ENCODE measurements around the gene MBTPS1.

The MBTPS1 gene

DNA sequence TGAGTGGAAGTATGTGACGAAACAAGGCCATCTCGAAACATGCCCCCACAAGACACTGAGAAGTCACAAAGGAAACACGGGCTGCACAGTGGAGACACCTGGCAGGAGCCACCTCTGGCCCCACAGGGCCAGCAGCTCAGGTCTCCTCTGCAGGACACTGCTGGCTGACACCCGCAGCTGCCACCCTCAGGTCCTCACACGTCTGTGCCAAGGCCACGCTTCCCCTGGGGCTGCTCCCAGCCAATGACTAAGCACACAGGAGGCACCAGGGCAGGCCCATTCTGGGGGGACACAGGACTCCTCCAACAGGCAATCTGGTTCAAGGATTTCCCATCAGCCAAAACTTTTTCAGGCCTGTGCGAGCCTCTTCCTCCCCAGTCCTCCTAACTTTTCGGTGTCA, 36.4 kb downstream of the MBTPS1 start:
- H3K18ac ChIP-seq (ENCODE audit: low read length), result no peak overlapping the region
- no peak overlapping the region for H4K5ac ChIP-seq (ENCODE audit: low read length)
- no peak overlapping the region for H3K4ac ChIP-seq (ENCODE audit: low read depth, low read length)
- no peak overlapping the region for H3K23ac ChIP-seq (ENCODE audit: low read length)
- H3K27me3 ChIP-seq (ENCODE audit: insufficient read depth, low read length, poor library complexity), result no peaks in the 10 kb centered on the region
- peaks cover 3% of the 10 kb centered on the region for H3K79me1 ChIP-seq (ENCODE audit: low read length)
- no CpG with 5 or more reads among the region's 8 CpGs for WGBS (ENCODE audit: extremely low coverage, insufficient coverage, low lambda C conversion rate)
- no peak overlapping the region for H3K4me2 ChIP-seq (ENCODE audit: low read length)
- no peaks in the 10 kb centered on the region for H3K4me1 ChIP-seq (ENCODE audit: control insufficient read depth, low read depth, low read length)
- H4K8ac ChIP-seq (ENCODE audit: low read depth, low read length), result no peak overlapping the region
- no peak overlapping the region for H3K27ac ChIP-seq (ENCODE audit: low read depth, low read length)
- H3K36me3 ChIP-seq (ENCODE audit: control insufficient read depth, insufficient read depth, low read length), result peaks cover 5% of the 10 kb centered on the region
- H3K4me3 ChIP-seq (ENCODE audit: low read length), result no peak overlapping the region
- H2AK5ac ChIP-seq (ENCODE audit: low read length), result no peak overlapping the region
- no peak overlapping the region for H3K9ac ChIP-seq (ENCODE audit: low read length)
- no peak overlapping the region for H2BK5ac ChIP-seq (ENCODE audit: low read length)
- no peak overlapping the region for H2BK120ac ChIP-seq (ENCODE audit: low read depth, low read length)
- no peak for DNase-seq
- no peaks in the 10 kb centered on the region for H3K79me2 ChIP-seq (ENCODE audit: control insufficient read depth, insufficient read depth, low read length)
- H3K56ac ChIP-seq (ENCODE audit: low read length), result no peak overlapping the region
- H2BK15ac ChIP-seq (replicated peaks; ENCODE audit: low read depth), result no peak overlapping the region

DNA sequence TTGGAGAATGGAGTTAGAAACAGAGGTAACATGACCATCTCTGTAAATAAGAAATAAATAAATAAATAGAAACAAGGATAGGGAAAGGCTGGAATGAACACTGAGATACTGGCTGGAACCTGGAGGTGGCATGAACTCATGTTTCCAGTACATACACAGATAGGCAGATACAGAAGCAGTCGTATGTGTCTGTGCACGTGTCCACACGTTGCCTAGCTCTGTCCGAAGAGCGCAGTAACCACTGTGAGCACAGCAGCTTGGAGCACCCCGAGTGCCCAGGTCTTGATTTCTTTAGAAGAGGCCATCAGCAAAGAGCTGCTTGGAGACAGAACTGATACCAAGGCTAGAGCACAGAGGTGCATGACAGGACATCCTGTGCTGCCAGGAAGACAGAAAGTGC, 37.1 kb downstream of the MBTPS1 start:
- Histone ChIP-seq H3K4me3 (ENCODE audit: low read length) (no peak overlapping the region), H2AK5ac (ENCODE audit: low read length) (no peak overlapping the region), H3K27me3 (ENCODE audit: insufficient read depth, low read length, poor library complexity) (no peaks in the 10 kb centered on the region), H2BK5ac (ENCODE audit: low read length) (no peak overlapping the region), H3K36me3 (ENCODE audit: control insufficient read depth, insufficient read depth, low read length) (peaks cover 5% of the 10 kb centered on the region), H3K18ac (ENCODE audit: low read length) (no peak overlapping the region), H3K4ac (ENCODE audit: low read depth, low read length) (no peak overlapping the region), H3K4me2 (ENCODE audit: low read length) (no peak overlapping the region), H3K4me1 (ENCODE audit: control insufficient read depth, low read depth, low read length) (no peaks in the 10 kb centered on the region), H2BK15ac (replicated peaks; ENCODE audit: low read depth) (no peak overlapping the region), H3K27ac (ENCODE audit: low read depth, low read length) (no peak overlapping the region), H4K8ac (ENCODE audit: low read depth, low read length) (no peak overlapping the region), H3K23ac (ENCODE audit: low read length) (no peak overlapping the region), H3K9ac (ENCODE audit: low read length) (no peak overlapping the region), H3K79me1 (ENCODE audit: low read length) (peaks cover 3% of the 10 kb centered on the region), H3K79me2 (ENCODE audit: control insufficient read depth, insufficient read depth, low read length) (no peaks in the 10 kb centered on the region), H2BK120ac (ENCODE audit: low read depth, low read length) (no peak overlapping the region), H3K56ac (ENCODE audit: low read length) (no peak overlapping the region), H4K5ac (ENCODE audit: low read length) (no peak overlapping the region)
- no peak for DNase-seq
- no CpG with 5 or more reads among the region's 6 CpGs for WGBS (ENCODE audit: extremely low coverage, insufficient coverage, low lambda C conversion rate)

DNA sequence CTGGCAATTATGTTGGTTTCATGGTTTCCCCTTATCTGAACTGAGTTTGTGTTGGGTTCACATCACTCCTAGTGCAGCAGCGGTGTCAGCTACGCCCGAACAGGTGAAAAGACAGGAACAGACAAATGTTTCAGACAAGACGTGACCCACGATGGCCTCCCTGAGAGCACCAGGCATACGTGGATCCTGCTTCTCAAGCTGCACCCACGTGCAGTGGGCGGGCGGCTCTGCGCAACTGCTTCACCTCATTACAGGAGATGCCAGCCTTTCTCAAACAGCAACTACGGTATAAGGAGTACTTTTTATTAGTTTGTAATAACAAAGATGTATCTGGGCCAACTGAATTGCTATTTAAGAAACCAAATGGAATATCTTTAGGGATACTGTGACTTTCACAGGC, 41.4 kb downstream of the MBTPS1 start:
- no peak overlapping the region for H3K4ac ChIP-seq (ENCODE audit: low read depth, low read length)
- no CpG with 5 or more reads among the region's 11 CpGs for WGBS (ENCODE audit: extremely low coverage, insufficient coverage, low lambda C conversion rate)
- DNase-seq, result no peak

DNA sequence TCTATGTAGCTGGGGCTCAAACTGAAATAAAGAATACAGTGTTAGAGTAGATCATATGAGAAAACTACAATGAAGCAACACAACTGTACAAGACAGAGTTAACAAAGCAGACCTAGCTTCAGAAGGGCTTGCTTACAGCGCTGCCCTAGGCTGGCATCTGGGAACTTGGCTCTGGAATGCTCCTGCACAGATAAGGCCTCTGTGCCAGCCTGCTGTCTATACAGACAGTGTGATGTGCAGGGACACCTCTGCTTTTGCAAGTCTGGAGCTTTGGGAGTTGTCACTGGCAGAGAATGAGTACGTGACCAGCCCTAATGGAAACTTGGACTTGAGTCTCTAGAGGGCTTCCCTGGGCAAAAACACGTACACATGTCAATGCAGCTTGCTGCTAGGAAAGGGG, 42.0 kb downstream of the MBTPS1 start:
- no peak for DNase-seq
- Histone ChIP-seq H3K27me3 (ENCODE audit: insufficient read depth, low read length, poor library complexity) (no peaks in the 10 kb centered on the region), H3K4me1 (ENCODE audit: control insufficient read depth, low read depth, low read length) (no peaks in the 10 kb centered on the region), H3K36me3 (ENCODE audit: control insufficient read depth, insufficient read depth, low read length) (peaks cover under 1% of the 10 kb centered on the region), H3K9ac (ENCODE audit: low read length) (no peak overlapping the region), H3K79me1 (ENCODE audit: low read length) (peaks cover 3% of the 10 kb centered on the region), H4K8ac (ENCODE audit: low read depth, low read length) (no peak overlapping the region), H3K79me2 (ENCODE audit: control insufficient read depth, insufficient read depth, low read length) (no peaks in the 10 kb centered on the region), H3K4me3 (ENCODE audit: low read length) (no peak overlapping the region), H3K4me2 (ENCODE audit: low read length) (no peak overlapping the region), H3K23ac (ENCODE audit: low read length) (no peak overlapping the region), H3K56ac (ENCODE audit: low read length) (no peak overlapping the region), H3K4ac (ENCODE audit: low read depth, low read length) (no peak overlapping the region), H2BK15ac (replicated peaks; ENCODE audit: low read depth) (no peak overlapping the region), H3K18ac (ENCODE audit: low read length) (no peak overlapping the region), H4K5ac (ENCODE audit: low read length) (no peak overlapping the region), H2AK5ac (ENCODE audit: low read length) (no peak overlapping the region), H2BK120ac (ENCODE audit: low read depth, low read length) (no peak overlapping the region), H2BK5ac (ENCODE audit: low read length) (no peak overlapping the region), H3K27ac (ENCODE audit: low read depth, low read length) (no peak overlapping the region)
- no CpG with 5 or more reads among the region's 3 CpGs for WGBS (ENCODE audit: extremely low coverage, insufficient coverage, low lambda C conversion rate)

More for the DNA sequence above, 41.4 kb downstream of the MBTPS1 start:
- Histone ChIP-seq H2BK5ac (ENCODE audit: low read length) (no peak overlapping the region), H3K9ac (ENCODE audit: low read length) (no peak overlapping the region), H3K23ac (ENCODE audit: low read length) (no peak overlapping the region), H3K18ac (ENCODE audit: low read length) (no peak overlapping the region), H2BK120ac (ENCODE audit: low read depth, low read length) (no peak overlapping the region), H2BK15ac (replicated peaks; ENCODE audit: low read depth) (no peak overlapping the region), H3K4me2 (ENCODE audit: low read length) (no peak overlapping the region), H3K56ac (ENCODE audit: low read length) (no peak overlapping the region), H3K79me2 (ENCODE audit: control insufficient read depth, insufficient read depth, low read length) (no peaks in the 10 kb centered on the region), H3K27me3 (ENCODE audit: insufficient read depth, low read length, poor library complexity) (no peaks in the 10 kb centered on the region), H3K4me1 (ENCODE audit: control insufficient read depth, low read depth, low read length) (no peaks in the 10 kb centered on the region), H3K79me1 (ENCODE audit: low read length) (peaks cover 3% of the 10 kb centered on the region), H3K4me3 (ENCODE audit: low read length) (no peak overlapping the region), H4K8ac (ENCODE audit: low read depth, low read length) (no peak overlapping the region), H2AK5ac (ENCODE audit: low read length) (no peak overlapping the region), H3K27ac (ENCODE audit: low read depth, low read length) (no peak overlapping the region), H4K5ac (ENCODE audit: low read length) (no peak overlapping the region), H3K36me3 (ENCODE audit: control insufficient read depth, insufficient read depth, low read length) (no peaks in the 10 kb centered on the region)

GRCh38 chr16:84072014-84072413, 44.7 kb downstream of the MBTPS1 start:
- Histone ChIP-seq H3K4me2 (ENCODE audit: low read length) (no peak overlapping the region), H3K9ac (ENCODE audit: low read length) (no peak overlapping the region), H4K5ac (ENCODE audit: low read length) (no peak overlapping the region), H3K79me1 (ENCODE audit: low read length) (no peaks in the 10 kb centered on the region), H3K4ac (ENCODE audit: low read depth, low read length) (no peak overlapping the region), H3K23ac (ENCODE audit: low read length) (no peak overlapping the region), H2BK120ac (ENCODE audit: low read depth, low read length) (no peak overlapping the region), H3K27me3 (ENCODE audit: insufficient read depth, low read length, poor library complexity) (no peaks in the 10 kb centered on the region), H3K79me2 (ENCODE audit: control insufficient read depth, insufficient read depth, low read length) (no peaks in the 10 kb centered on the region), H2BK15ac (replicated peaks; ENCODE audit: low read depth) (no peak overlapping the region), H3K27ac (ENCODE audit: low read depth, low read length) (no peak overlapping the region), H4K8ac (ENCODE audit: low read depth, low read length) (no peak overlapping the region), H3K4me1 (ENCODE audit: control insufficient read depth, low read depth, low read length) (no peaks in the 10 kb centered on the region), H3K36me3 (ENCODE audit: control insufficient read depth, insufficient read depth, low read length) (peaks cover 7% of the 10 kb centered on the region), H2AK5ac (ENCODE audit: low read length) (no peak overlapping the region), H3K56ac (ENCODE audit: low read length) (no peak overlapping the region), H3K4me3 (ENCODE audit: low read length) (no peak overlapping the region), H2BK5ac (ENCODE audit: low read length) (no peak overlapping the region), H3K18ac (ENCODE audit: low read length) (no peak overlapping the region)
- no CpG with 5 or more reads among the region's 10 CpGs for WGBS (ENCODE audit: extremely low coverage, insufficient coverage, low lambda C conversion rate)
- DNase-seq, result no peak

DNA sequence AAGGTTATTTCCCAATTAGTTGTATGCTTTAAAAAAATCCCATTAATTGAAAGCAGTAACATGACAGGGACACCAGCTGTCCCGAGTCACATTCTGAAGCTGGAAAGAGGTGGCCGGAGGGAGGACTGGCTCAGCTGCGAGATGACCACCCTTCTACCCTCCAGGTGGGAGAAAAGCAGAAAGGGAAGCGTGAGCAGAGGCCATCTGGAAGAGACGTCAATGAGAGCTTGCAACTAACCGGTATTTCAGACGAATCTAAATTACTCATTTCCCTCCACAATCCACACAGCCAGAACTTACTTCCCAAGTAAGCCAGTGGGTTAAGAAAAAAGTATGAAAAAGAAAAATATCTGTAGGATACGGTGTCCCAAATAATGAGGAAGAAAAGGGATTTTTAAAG, 45.6 kb downstream of the MBTPS1 start:
- peaks cover 10% of the 10 kb centered on the region for H3K36me3 ChIP-seq (ENCODE audit: control insufficient read depth, insufficient read depth, low read length)

More for the DNA sequence above, 45.6 kb downstream of the MBTPS1 start:
- no peak overlapping the region for H3K4me3 ChIP-seq (ENCODE audit: low read length)
- no peak overlapping the region for H3K4ac ChIP-seq (ENCODE audit: low read depth, low read length)
- H2BK15ac ChIP-seq (replicated peaks; ENCODE audit: low read depth), result no peak overlapping the region
- no peak overlapping the region for H3K56ac ChIP-seq (ENCODE audit: low read length)
- no peak overlapping the region for H3K18ac ChIP-seq (ENCODE audit: low read length)
- H2BK5ac ChIP-seq (ENCODE audit: low read length), result no peak overlapping the region
- no peaks in the 10 kb centered on the region for H3K4me1 ChIP-seq (ENCODE audit: control insufficient read depth, low read depth, low read length)
- H4K5ac ChIP-seq (ENCODE audit: low read length), result no peak overlapping the region
- H2AK5ac ChIP-seq (ENCODE audit: low read length), result no peak overlapping the region
- WGBS (ENCODE audit: extremely low coverage, insufficient coverage, low lambda C conversion rate), result no CpG with 5 or more reads among the region's 8 CpGs
- no peak overlapping the region for H3K4me2 ChIP-seq (ENCODE audit: low read length)
- DNase-seq, result no peak
- no peak overlapping the region for H3K23ac ChIP-seq (ENCODE audit: low read length)
- H2BK120ac ChIP-seq (ENCODE audit: low read depth, low read length), result no peak overlapping the region
- no peaks in the 10 kb centered on the region for H3K79me1 ChIP-seq (ENCODE audit: low read length)
- no peak overlapping the region for H3K27ac ChIP-seq (ENCODE audit: low read depth, low read length)
- H4K8ac ChIP-seq (ENCODE audit: low read depth, low read length), result no peak overlapping the region
- no peaks in the 10 kb centered on the region for H3K79me2 ChIP-seq (ENCODE audit: control insufficient read depth, insufficient read depth, low read length)
- H3K9ac ChIP-seq (ENCODE audit: low read length), result no peak overlapping the region
- H3K27me3 ChIP-seq (ENCODE audit: insufficient read depth, low read length, poor library complexity), result no peaks in the 10 kb centered on the region

Data from mesendoderm (in vitro differentiated cells).